GM12878 (cell line): ENCODE results near the gene OR6C68. TPM values are rescaled to one million over a fixed set of nuclear protein-coding genes. Genes with fewer than 3 reads are reported as not detected.

Experiments
- ATAC-seq: fragments of 200-7000 bp; cut with Tn5 transposase; 3 replicates; pipeline ENCODE4 v1.9.1; 2020; ENCODE audit warnings: mild to moderate bottlenecking, moderate library complexity
- BruUV-seq: library from RNA; stranded (reverse); fragments of 400-500 nt; replicated peaks from 2 replicates; lab custom pipeline; 2021; lab: Mats Ljungman, UMichigan
- CTCF ChIA-PET: fragments of 300-600 bp; sonication (Branson Sonifier 250); formaldehyde crosslinking; extraction: SDS; loops from one replicate; lab custom pipeline; 2021; ENCODE audit warnings: inconsistent platforms; lab: Yijun Ruan, JAX
- POLR2A ChIA-PET: fragments of 350-600 bp; formaldehyde crosslinking; extraction: SDS; loops from one replicate; lab custom pipeline; 2021; ENCODE audit warnings: inconsistent platforms; lab: Charles Lee
- RAD21 ChIA-PET: fragments of 300-600 bp; sonication (Branson Sonifier 250); formaldehyde crosslinking; loops from one replicate; lab custom pipeline; 2023; ENCODE audit warnings: antibody characterized with exemption; ENCODE audit not compliant: unreplicated experiment; lab: Charles Lee
- SMC1A ChIA-PET: fragments of 300-600 bp; sonication (Branson Sonifier 250); formaldehyde crosslinking; loops from one replicate; lab custom pipeline; 2023; ENCODE audit not compliant: unreplicated experiment, uncharacterized antibody; lab: Charles Lee
- DNase-seq: peaks from one replicate; pipeline ENCODE4 v3.0.0-alpha.2; 2011; ENCODE audit warnings: low read depth, low spot score
- FAIRE-seq: peaks from 3 replicates; lab custom pipeline; 2011; peaks lifted over from hg19 to GRCh38; lab: Jason Lieb, UNC
- H2AFZ ChIP-seq: 2 replicates; pipeline ENCODE4 v1.6.0; 2011; ENCODE audit warnings: low read depth, low read length, control low read depth; ENCODE audit not compliant: control insufficient read depth
- H3K27ac ChIP-seq: 2 replicates; pipeline ENCODE4 v1.5.1; 2011; ENCODE audit warnings: control low read depth; ENCODE audit not compliant: control insufficient read depth, insufficient read depth
- H3K27me3 ChIP-seq, 2 experiments: replicated peaks in 1 of 2; 2 replicates each; pipeline versions ENCODE4 v1.6.0 to v1.6.1; 2011; ENCODE audit warnings: low read length in 1 of 2; ENCODE audit not compliant: control insufficient read depth in 2 of 2, insufficient read depth in 2 of 2
- H3K36me3 ChIP-seq, 2 experiments: 2 replicates each; pipeline ENCODE4 v1.5.1; 2011; ENCODE audit warnings: low read length in 1 of 2; ENCODE audit not compliant: control insufficient read depth in 2 of 2, insufficient read depth in 2 of 2
- H3K4me1 ChIP-seq: 2 replicates; pipeline ENCODE4 v1.6.1; 2011; ENCODE audit warnings: mild to moderate bottlenecking, low read length, moderate library complexity, mixed read lengths; ENCODE audit not compliant: control insufficient read depth, insufficient read depth
- H3K4me2 ChIP-seq: 2 replicates; pipeline ENCODE4 v1.6.0; 2011; ENCODE audit warnings: control low read depth; ENCODE audit not compliant: control insufficient read depth, insufficient read depth
- H3K4me3 ChIP-seq: fragments of 200-600 bp; sonication (generic); 2 replicates; pipeline ENCODE4 v1.5.1; 2016
- H3K79me2 ChIP-seq: 2 replicates; pipeline ENCODE4 v1.6.0; 2011; ENCODE audit warnings: low read length; ENCODE audit not compliant: control insufficient read depth, insufficient read depth
- H3K9ac ChIP-seq: 2 replicates; pipeline ENCODE4 v1.8.0; 2011; ENCODE audit warnings: low read length, control low read depth, mixed read lengths; ENCODE audit not compliant: control insufficient read depth, insufficient read depth
- H3K9me3 ChIP-seq: replicated peaks from 3 replicates; pipeline ENCODE4 v1.5.1; 2011; ENCODE audit warnings: mild to moderate bottlenecking, low read length; ENCODE audit not compliant: control insufficient read depth, insufficient read depth
- H4K20me1 ChIP-seq: 2 replicates; pipeline ENCODE4 v1.6.0; 2011; ENCODE audit not compliant: control insufficient read depth, insufficient read depth
- BACH1 ChIP-seq: fragments of 450-650 bp; IDR thresholded peaks from 2 replicates; pipeline ENCODE4 v1.6.1; 2017; ENCODE audit warnings: mild to moderate bottlenecking, borderline replicate concordance
- BHLHE40 ChIP-seq, 2 experiments: fragments of 450-650 bp in 1 of 2; IDR thresholded peaks; 2 replicates each; pipeline ENCODE4 v1.6.1; 2011 to 2017; ENCODE audit warnings: low read depth in 2 of 2, borderline replicate concordance in 1 of 2, improper control_type of control experiment in 1 of 2, low read length in 1 of 2, mild to moderate bottlenecking in 1 of 2
- CBX5 ChIP-seq: sonication (generic); IDR thresholded peaks from 2 replicates; pipeline ENCODE4 v1.6.1; 2016; ENCODE audit warnings: low read depth, moderate library complexity, mild to moderate bottlenecking, inconsistent platforms
- CREB1 ChIP-seq: IDR thresholded peaks from 2 replicates; pipeline ENCODE4 v1.6.1; 2012; ENCODE audit warnings: low read depth, mild to moderate bottlenecking, inconsistent platforms
- FOS ChIP-seq: IDR thresholded peaks from 3 replicates; pipeline ENCODE4 v1.6.1; 2011; ENCODE audit warnings: borderline replicate concordance; ENCODE audit not compliant: insufficient read length; ENCODE audit errors: extremely low read depth
- IRF3 ChIP-seq: fragments of 450-650 bp; IDR thresholded peaks from 2 replicates; pipeline ENCODE4 v1.6.1; 2014; ENCODE audit warnings: mild to moderate bottlenecking
- JUND ChIP-seq: IDR thresholded peaks from 2 replicates; pipeline ENCODE4 v1.6.1; 2012; ENCODE audit warnings: low read depth, mild to moderate bottlenecking, low read length, improper control_type of control experiment, moderate library complexity
- LARP7 ChIP-seq: fragments of 450-650 bp; IDR thresholded peaks from 2 replicates; pipeline ENCODE4 v1.6.1; 2017; ENCODE audit warnings: mild to moderate bottlenecking
- MTA2 ChIP-seq: fragments of 450-650 bp; IDR thresholded peaks from 2 replicates; pipeline ENCODE4 v1.6.1; 2016; ENCODE audit warnings: low read depth, mild to moderate bottlenecking, moderate library complexity
- POLR2A ChIP-seq: IDR thresholded peaks from 2 replicates; pipeline ENCODE4 v1.6.1; 2011; ENCODE audit warnings: low read depth, mild to moderate bottlenecking, low read length
- RCOR1 ChIP-seq: conservative IDR thresholded peaks from 2 replicates; pipeline ENCODE4 v1.6.1; 2012; ENCODE audit warnings: low read depth, low read length, improper control_type of control experiment
- SMARCA5 ChIP-seq: fragments of 450-650 bp; IDR thresholded peaks from 2 replicates; pipeline ENCODE4 v1.6.1; 2017; ENCODE audit warnings: mild to moderate bottlenecking
- SRF ChIP-seq, 2 experiments: IDR thresholded peaks; 2 replicates each; pipeline ENCODE4 v1.6.1; 2011; ENCODE audit warnings: low read depth in 2 of 2, low read length in 2 of 2, mild to moderate bottlenecking in 1 of 2, moderate library complexity in 1 of 2
- SUPT20H ChIP-seq: IDR thresholded peaks from 2 replicates; pipeline ENCODE4 v1.6.1; 2011; ENCODE audit warnings: low read depth, mild to moderate bottlenecking, low read length, moderate library complexity, borderline replicate concordance; ENCODE audit not compliant: control insufficient read depth
- ZNF384 ChIP-seq: IDR thresholded peaks from 2 replicates; pipeline ENCODE4 v1.6.1; 2012; ENCODE audit warnings: low read depth, mild to moderate bottlenecking, low read length, improper control_type of control experiment, borderline replicate concordance
- WGBS: methylation state at CpG from one replicate; pipeline ENCODE4 v1.1.6; 2016; ENCODE audit warnings: low lambda C conversion rate; ENCODE audit not compliant: insufficient replicate concordance, insufficient coverage; ENCODE audit errors: missing lambda C conversion rate; 5-methylcytosine and 5-hydroxymethylcytosine counted together
- in situ Hi-C: fragments of 300-500 bp; cut with MboI; formaldehyde crosslinking; loops from 9 replicates; pipeline ENCODE4 v1.14.3; 2018; ENCODE audit warnings: mixed read lengths
- intact Hi-C: fragments of 100-400 bp; cut with micrococcal nuclease; formaldehyde crosslinking; loops from one replicate; pipeline ENCODE4 v1.14.2; 2022; ENCODE audit not compliant: unreplicated experiment
- polyA plus RNA-seq, 11 experiments: library from polyadenylated mRNA; depleted of rRNA in 4 of 11; unstranded in 6 of 11; stranded (reverse) in 5 of 11; fragments of >200 nt; fragmentation: Nextera tagmentation in 4 of 11; fragmentation: Illumina TruSeq in 1 of 11; extraction: Ambion mirVana in 4 of 11; extraction: Trizol in 1 of 11; gene quantifications; 1 replicate in 1 of 11; 2 replicates in 10 of 11; pipeline versions ENCODE4 v1.2.1 to v1.2.3, GENCODE V29; 2011 to 2016; ENCODE audit warnings: inconsistent platforms in 2 of 11, missing spikeins in 2 of 11, low read depth in 1 of 11
- total RNA-seq, 4 experiments: library from RNA; depleted of rRNA in 3 of 4; stranded (reverse); fragments of >200 nt in 3 of 4; fragmentation: Illumina TruSeq in 1 of 4; extraction: Trizol in 1 of 4; gene quantifications; 2 replicates each; pipeline versions ENCODE4 v1.2.1 to v1.2.3, GENCODE V29; 2013 to 2021

OR6C68 gene
- total and polyA plus RNA-seq, 10 of the 15 experiments (the other 5 are each of a cell fraction or from before 2014, with no cell fraction given): 0.10 TPM; not detected in 9

GRCh38 chr12:55445357-55445756 lies 46.8 kb upstream of the OR6C68 start:
- 92% methylated on average over 1 of the region's 1 CpG for WGBS
- in situ Hi-C loops: no loop called here
- Histone ChIP-seq H3K4me3 (no peak overlapping the region), H3K79me2 (no peaks in the 10 kb centered on the region), H3K4me2 (no peak overlapping the region), H3K27me3 (no peaks in the 10 kb centered on the region), H2AFZ (no peak overlapping the region), H3K9ac (no peak overlapping the region), H3K36me3 (no peaks in the 10 kb centered on the region), H3K4me1 (no peaks in the 10 kb centered on the region), H4K20me1 (no peaks in the 10 kb centered on the region), H3K9me3 (no peaks in the 10 kb centered on the region), H3K27ac (no peak overlapping the region)
- ATAC-seq (no peak), DNase-seq (no peak), FAIRE-seq (no peak)
- ChIA-PET SMC1A (no interaction called here), RAD21 (no interaction called here), POLR2A (no interaction called here), CTCF (no interaction called here)
- intact Hi-C loops: no loop called here
- TF ChIP-seq FOS: no peak
- no peak for TF ChIP-seq IRF3
- TF ChIP-seq SMARCA5: no peak
- TF ChIP-seq CBX5: no peak
- no peak for TF ChIP-seq CREB1
- no peak for TF ChIP-seq SUPT20H
- TF ChIP-seq MTA2: no peak
- TF ChIP-seq BHLHE40 (IDR thresholded peaks at IDR 0.05; ENCODE audit: borderline replicate concordance in 1 of 2, low read depth in 2 of 2, low read length in 1 of 2): no peak
- no peak for TF ChIP-seq POLR2A
- no peak for TF ChIP-seq SRF (IDR thresholded peaks at IDR 0.05; ENCODE audit: low read depth in 2 of 2, low read length in 2 of 2)
- no peak for TF ChIP-seq LARP7
- TF ChIP-seq BACH1: no peak
- no peak for TF ChIP-seq ZNF384
- no peak for TF ChIP-seq JUND
- TF ChIP-seq RCOR1: no peak
- BruUV-seq: no TSS peak
